ENCODE measurements around the gene PDK4. TPM values are rescaled to one million over a fixed set of nuclear protein-coding genes. Genes with fewer than 3 reads are reported as not detected.
A peak's percentile ranks its signal among the peaks of the same experiment; 100 is the strongest.

The PDK4 gene
- total RNA-seq, 1 experiment from 2014 or later = 1.2 TPM

GRCh38 chr7:95599069-95599468, 2.8 kb upstream of the PDK4 start:
- ChIA-PET CTCF (interaction anchor here (0.6 to 6.9 kb wide), 5 partner anchors 37 to 89 kb away, joined by 3 to 73 read pairs (median 4); no protein-coding TSS in a partner anchor), POLR2A (interaction anchor here (0.7 to 6.2 kb wide), 7 partner anchors 10 to 1145 kb away, joined by 3 to 61 read pairs (median 3); no protein-coding TSS in a partner anchor)
- Mint-ChIP-seq H3K27ac (ENCODE audit: low read depth, unreplicated experiment) (no peak overlapping the region), H3K4me1 (ENCODE audit: insufficient read depth, unreplicated experiment) (peaks cover 13% of the 10 kb centered on the region), H3K9me3 (ENCODE audit: unreplicated experiment) (no peaks in the 10 kb centered on the region), H3K36me3 (ENCODE audit: insufficient read depth, unreplicated experiment) (peaks cover 8% of the 10 kb centered on the region), H3K4me3 (ENCODE audit: unreplicated experiment) (no peak overlapping the region), H3K27me3 (ENCODE audit: insufficient read depth, unreplicated experiment) (no peaks in the 10 kb centered on the region)
- no TSS peak for BruUV-seq (replicated peaks)
- intact Hi-C loops (cut with micrococcal nuclease) = no loop called here
- no peak for TF ChIP-seq CTCF (IDR thresholded peaks at IDR 0.05; ENCODE audit: unreplicated experiment)
- peak; percentile 48 for DNase-seq (ENCODE audit: unreplicated experiment)

DNA sequence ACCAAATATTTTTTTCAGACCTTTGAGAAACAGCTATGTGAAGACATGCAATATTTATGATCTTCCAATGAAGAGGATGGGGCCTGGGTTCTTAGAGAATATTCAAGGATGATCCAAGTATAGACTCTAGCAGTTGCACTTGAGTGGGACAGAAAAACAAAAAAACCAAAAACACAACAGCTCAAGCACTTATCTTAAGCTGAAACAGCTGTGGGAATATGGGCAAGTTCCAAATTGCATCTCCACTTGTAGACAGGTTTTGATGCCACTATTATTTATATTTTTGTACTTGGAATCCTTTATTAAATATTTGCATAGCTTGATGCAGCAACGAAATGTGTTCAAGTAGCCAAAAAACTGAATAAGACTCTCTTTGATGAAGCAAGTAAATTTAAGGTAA, 2.2 kb upstream of the PDK4 start:
- intact Hi-C loops (cut with micrococcal nuclease) = no loop called here
- ChIA-PET CTCF (interaction anchor here (0.7 to 6.9 kb wide), 4 partner anchors 38 to 90 kb away, joined by 3 to 73 read pairs (median 6); no protein-coding TSS in a partner anchor), POLR2A (interaction anchor here (0.7 to 6.2 kb wide), 4 partner anchors 11 to 1146 kb away, joined by 3 to 61 read pairs (median 16); no protein-coding TSS in a partner anchor)

DNA sequence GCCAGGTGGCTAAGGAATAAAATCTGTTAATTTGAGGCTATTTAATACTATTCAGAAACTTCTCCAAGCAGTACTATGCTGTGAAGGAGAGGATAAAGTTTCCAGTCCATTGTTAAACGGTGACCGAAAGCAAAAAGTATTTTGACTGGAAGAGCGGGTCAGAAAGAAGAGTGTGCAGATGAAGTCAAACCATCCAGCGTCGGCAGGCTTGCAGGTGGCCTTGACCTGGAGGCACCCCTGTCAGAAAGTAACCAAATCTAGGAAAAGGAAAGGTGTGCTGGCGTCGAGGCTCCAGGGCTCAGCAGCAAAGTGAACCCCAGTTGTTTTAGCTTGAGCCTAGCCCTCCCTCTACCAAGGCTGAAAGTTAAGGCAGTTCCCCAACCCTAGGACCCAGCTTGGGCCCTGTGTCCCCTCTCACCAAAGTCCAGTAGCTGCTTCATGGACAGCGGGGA, 544 bp downstream of the PDK4 start:
- peak overlapping the region; percentile 72 for H3K4me3 Mint-ChIP-seq (ENCODE audit: unreplicated experiment)
- H3K4me1 Mint-ChIP-seq (ENCODE audit: insufficient read depth, unreplicated experiment) = peaks cover 13% of the 10 kb centered on the region
- intact Hi-C loops (cut with micrococcal nuclease) = loop anchor here (2.0 kb wide), 1 partner anchor 51 kb away; no protein-coding TSS in a partner anchor
- DNase-seq (ENCODE audit: unreplicated experiment) = peak; percentile 25
- ChIA-PET CTCF (interaction anchor here (0.6 to 2.1 kb wide), 7 partner anchors 17 to 96 kb away, joined by 3 to 9 read pairs (median 4); no protein-coding TSS in a partner anchor), POLR2A (interaction anchor here (0.6 to 6.2 kb wide), 9 partner anchors 13 to 95 kb away, joined by 3 to 61 read pairs (median 3); no protein-coding TSS in a partner anchor)
- H3K9me3 Mint-ChIP-seq (ENCODE audit: unreplicated experiment) = no peaks in the 10 kb centered on the region
- peak overlapping the region; percentile 84 for H3K27ac Mint-ChIP-seq (ENCODE audit: low read depth, unreplicated experiment)
- TF ChIP-seq CTCF (IDR thresholded peaks at IDR 0.05; ENCODE audit: unreplicated experiment) = no peak
- H3K36me3 Mint-ChIP-seq (ENCODE audit: insufficient read depth, unreplicated experiment) = peaks cover 23% of the 10 kb centered on the region
- no peaks in the 10 kb centered on the region for H3K27me3 Mint-ChIP-seq (ENCODE audit: insufficient read depth, unreplicated experiment)
- no TSS peak for BruUV-seq (replicated peaks)

More for the DNA sequence above, 2.2 kb upstream of the PDK4 start:
- TF ChIP-seq CTCF (IDR thresholded peaks at IDR 0.05; ENCODE audit: unreplicated experiment) = no peak
- Mint-ChIP-seq H3K27ac (ENCODE audit: low read depth, unreplicated experiment) (no peak overlapping the region), H3K36me3 (ENCODE audit: insufficient read depth, unreplicated experiment) (peaks cover 8% of the 10 kb centered on the region), H3K27me3 (ENCODE audit: insufficient read depth, unreplicated experiment) (no peaks in the 10 kb centered on the region), H3K4me3 (ENCODE audit: unreplicated experiment) (no peak overlapping the region), H3K9me3 (ENCODE audit: unreplicated experiment) (no peaks in the 10 kb centered on the region), H3K4me1 (ENCODE audit: insufficient read depth, unreplicated experiment) (peaks cover 13% of the 10 kb centered on the region)
- DNase-seq (ENCODE audit: unreplicated experiment) = no peak
- no TSS peak for BruUV-seq (replicated peaks)

DNA sequence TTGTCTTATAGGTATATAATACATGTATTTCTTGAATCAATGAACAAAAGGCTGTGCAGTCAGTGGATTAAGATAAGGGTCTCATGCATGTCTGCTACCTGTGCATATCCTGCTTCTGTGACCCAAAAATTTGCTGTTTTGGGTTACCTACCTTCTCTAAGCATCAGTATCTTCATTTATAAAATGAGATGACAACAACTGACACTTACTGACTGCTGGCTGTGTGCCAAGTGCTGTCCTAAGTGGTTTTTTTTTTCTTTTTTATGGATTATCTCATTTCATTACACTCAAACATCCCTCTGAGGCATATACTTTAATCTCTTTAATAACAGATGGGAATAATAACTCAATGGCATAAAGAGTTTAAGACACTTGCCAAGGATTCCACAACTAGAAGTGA, 2.1 kb downstream of the PDK4 start:
- ChIA-PET POLR2A (interaction anchor here (1.0 kb wide), 1 partner anchor 44 kb away, joined by 5 read pairs; no protein-coding TSS in a partner anchor), CTCF (interaction anchor here (0.6 to 2.1 kb wide), 4 partner anchors 48 to 96 kb away, joined by 3 to 10 read pairs (median 8); no protein-coding TSS in a partner anchor)
- no peak overlapping the region for H3K4me3 Mint-ChIP-seq (ENCODE audit: unreplicated experiment)
- peak; percentile 5 for DNase-seq (ENCODE audit: unreplicated experiment)
- no TSS peak for BruUV-seq (replicated peaks)
- intact Hi-C loops (cut with micrococcal nuclease) = no loop called here
- no peak overlapping the region for H3K27ac Mint-ChIP-seq (ENCODE audit: low read depth, unreplicated experiment)
- peaks cover 33% of the 10 kb centered on the region for H3K36me3 Mint-ChIP-seq (ENCODE audit: insufficient read depth, unreplicated experiment)
- H3K4me1 Mint-ChIP-seq (ENCODE audit: insufficient read depth, unreplicated experiment) = peaks cover 10% of the 10 kb centered on the region
- no peak for TF ChIP-seq CTCF (IDR thresholded peaks at IDR 0.05; ENCODE audit: unreplicated experiment)
- H3K27me3 Mint-ChIP-seq (ENCODE audit: insufficient read depth, unreplicated experiment) = no peaks in the 10 kb centered on the region
- no peaks in the 10 kb centered on the region for H3K9me3 Mint-ChIP-seq (ENCODE audit: unreplicated experiment)
